NCI-H128 (cell line): ENCODE results near the gene TMEM128.
A peak's percentile ranks its signal among the peaks of the same experiment; 100 is the strongest.
"Not testable (repeated sequence)": the region's sequence is repeated elsewhere in the genome, so short reads cannot be mapped to it uniquely, and the experiment has no call there.

Experiments used
- DNase-seq: peaks from one replicate; lab custom pipeline; 2025; ENCODE audit not compliant: unreplicated experiment; lab: John Stamatoyannopoulos, UW

TMEM128 gene

GRCh38 chr4:4248029-4248884 is at the start of gene TMEM128:
TSS of gene TMEM128 (minus strand) at chr4:4248223. CDS start at chr4:4248202, 21 bp downstream.
- peak; percentile 56 for DNase-seq

- DNase-seq, result no peak
Measured at GRCh38 chr4:4296283-4296846, 48.3 kb upstream of the TMEM128 start.

- no peak for DNase-seq
Measured at GRCh38 chr4:4293279-4293678, 45.3 kb upstream of the TMEM128 start.

GRCh38 chr4:4289941-4290850 is 42.2 kb upstream of the TMEM128 start, which contains the start of the genes LYAR and ZBTB49:
TSS of gene LYAR (minus strand) at chr4:4290154. CDS start at chr4:4283742, 6,412 bp downstream.
TSS of gene ZBTB49 (plus strand) at chr4:4290251. CDS start at chr4:4299946, 9,695 bp downstream.
- peak; percentile 75 for DNase-seq

- DNase-seq, result no peak
Measured at GRCh38 chr4:4289597-4289940, 41.5 kb upstream of the TMEM128 start.

GRCh38 chr4:4289055-4289454 is 41.0 kb upstream of the TMEM128 start:
- DNase-seq, result no peak

- DNase-seq, result no peak
Measured at GRCh38 chr4:4288098-4288497, 40.1 kb upstream of the TMEM128 start.

- DNase-seq, result no peak
Measured at GRCh38 chr4:4284827-4285618, 37.0 kb upstream of the TMEM128 start.

GRCh38 chr4:4281787-4282186 is 33.8 kb upstream of the TMEM128 start:
- no peak for DNase-seq

- no peak for DNase-seq
Measured at GRCh38 chr4:4277531-4277930, 29.5 kb upstream of the TMEM128 start.

- no peak for DNase-seq
Measured at GRCh38 chr4:4274226-4274625, 26.2 kb upstream of the TMEM128 start.

- no peak for DNase-seq
Measured at GRCh38 chr4:4271912-4272311, 23.9 kb upstream of the TMEM128 start.

- DNase-seq, result no peak
Measured at GRCh38 chr4:4270529-4270928, 22.5 kb upstream of the TMEM128 start.

- no peak for DNase-seq
Measured at GRCh38 chr4:4269856-4270255, 21.8 kb upstream of the TMEM128 start.

- DNase-seq, result no peak
Measured at GRCh38 chr4:4269331-4269731, 21.3 kb upstream of the TMEM128 start.

GRCh38 chr4:4268776-4269175 is 20.8 kb upstream of the TMEM128 start:
- DNase-seq, result no peak

GRCh38 chr4:4267981-4268380 is 20.0 kb upstream of the TMEM128 start:
- DNase-seq, result no peak

- DNase-seq, result no peak
Measured at GRCh38 chr4:4260185-4260751, 12.2 kb upstream of the TMEM128 start.

- DNase-seq, result no peak
Measured at GRCh38 chr4:4259484-4260100, 11.6 kb upstream of the TMEM128 start.

GRCh38 chr4:4257705-4258104 is 9.7 kb upstream of the TMEM128 start:
- DNase-seq, result not testable (repeated sequence)
